Psoas muscle (tissue), 8 donors: ENCODE measurements around the gene VWF. TPM values are rescaled to one million over a fixed set of nuclear protein-coding genes. Genes with fewer than 3 reads are reported as not detected.

Experiments used
- ATAC-seq, 4 donors: fragments of 200-7000 bp; cut with Tn5 transposase; one replicate each; pipeline ENCODE4 v1.9.1; 2020; ENCODE audit warnings: moderate library complexity in 3 of 4, mild to moderate bottlenecking in 2 of 4
- DNase-seq, 2 donors: peaks; one replicate each; pipeline ENCODE4 v3.0.0-alpha.2; 2020
- H3K27ac ChIP-seq: fragments of 200-600 bp; one replicate; pipeline ENCODE4 v1.8.0; 2022
- H3K27me3 ChIP-seq, 3 donors: fragments of 200-600 bp in 1 of 3; one replicate each; pipeline versions ENCODE4 v1.6.1 to v1.8.0; 2013 to 2022; ENCODE audit warnings: low read length in 2 of 3, mild to moderate bottlenecking in 2 of 3, moderate library complexity in 1 of 3; ENCODE audit not compliant: insufficient read depth in 3 of 3
- H3K36me3 ChIP-seq, 2 donors: fragments of 200-600 bp in 1 of 2; one replicate each; pipeline versions ENCODE4 v1.6.1 to v1.8.0; 2013 to 2022; ENCODE audit warnings: low read depth in 1 of 2, mild to moderate bottlenecking in 1 of 2, moderate library complexity in 1 of 2; ENCODE audit not compliant: insufficient read depth in 1 of 2
- H3K4me1 ChIP-seq: fragments of 200-600 bp; one replicate; pipeline ENCODE4 v1.8.0; 2022
- H3K4me3 ChIP-seq: fragments of 200-600 bp; one replicate; pipeline ENCODE4 v1.8.0; 2022; ENCODE audit warnings: mild to moderate bottlenecking
- H3K9me3 ChIP-seq: fragments of 200-600 bp; one replicate; pipeline ENCODE4 v1.8.0; 2022
- WGBS, 3 donors: extraction: QIAGEN DNeasy Blood & Tissue Kit; methylation state at CpG; one replicate each; pipeline versions ENCODE4 v1.1.6 to v1.1.7; 2013; 5-methylcytosine and 5-hydroxymethylcytosine counted together
- intact Hi-C, 2 donors: fragments of 100-400 bp; cut with DNase I; formaldehyde crosslinking; loops; one replicate each; pipeline versions ENCODE4 v1.11.0 to v1.14.2; 2022
- polyA plus RNA-seq, 3 donors: library from polyadenylated mRNA; stranded (reverse); fragments of 200-250 nt; gene quantifications; one replicate each; pipeline ENCODE4 v1.2.3, GENCODE V29; 2013
- total RNA-seq, 4 donors: library from RNA; stranded (reverse); fragmentation: NEBNext Ultra II Directional in 2 of 4; extraction: Animal tissue kit (Norgen Biotek cat#: 25700) in 2 of 4; gene quantifications; one replicate each; pipeline versions ENCODE4 v1.2.1 to v1.2.4, GENCODE V29; 2021 to 2023
- TF ChIP-seq, protein P1 (sequence below): fragments of 200-600 bp; IDR thresholded peaks from one replicate; pipeline ENCODE4 v1.8.0; 2022; ENCODE audit warnings: antibody characterized with exemption
- donor health status: healthy with polysubstance abuse.
- donor health status: DM: no; HTN: no; CAD: no; lungs with moderate emphysema.
- donor health status: Bipolar disorder and iron deficiency.
- donor health status: healthy.
- donor health status: DM: yes; HTN: yes; CAD: no.
- donor health status: DM: no; HTN: no; CAD: no.
- donor health status: DM: no; HTN: no; CAD: no.
- donor health status: DM: yes; HTN: yes; CAD: no.

Gene VWF
- total and polyA plus RNA-seq, 7 donors, result 49.6 to 206 (median 122) TPM

DNA sequence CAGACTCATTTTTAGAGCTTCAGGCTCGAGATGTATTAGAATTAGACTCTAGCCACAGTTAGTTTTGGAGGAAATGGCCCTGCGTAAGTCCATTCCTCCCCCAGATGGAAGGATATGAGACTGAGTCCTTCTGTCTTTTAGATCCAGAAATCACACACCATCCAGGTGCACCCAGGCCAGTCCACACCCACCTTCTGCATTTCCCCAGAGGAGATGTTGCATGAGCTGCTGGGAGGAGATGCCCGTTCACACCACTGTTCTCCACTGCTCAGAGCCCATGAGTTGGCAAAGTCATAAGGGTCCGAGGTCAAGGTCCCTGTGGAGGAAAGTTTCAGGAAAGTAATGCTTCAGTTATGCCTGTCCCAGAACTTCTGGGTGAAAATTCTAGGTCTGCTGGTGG, 29.2 kb downstream of the VWF start:
- H3K36me3 ChIP-seq, result peaks cover 0 to 4% of the 10 kb centered on the region in 2 donors
- intact Hi-C loops, result no loop called here
- peaks cover 0 to 8% (median 0%) of the 10 kb centered on the region in 3 donors for H3K27me3 ChIP-seq
- H3K4me3 ChIP-seq, result no peak overlapping the region
- no peak for ATAC-seq
- H3K4me1 ChIP-seq, result peaks cover 8% of the 10 kb centered on the region
- no peak for DNase-seq
- WGBS, 3 donors, result 78 to 84% (median 83%) methylated on average over 4 of the region's 4 CpGs
- TF ChIP-seq, protein P1, sequence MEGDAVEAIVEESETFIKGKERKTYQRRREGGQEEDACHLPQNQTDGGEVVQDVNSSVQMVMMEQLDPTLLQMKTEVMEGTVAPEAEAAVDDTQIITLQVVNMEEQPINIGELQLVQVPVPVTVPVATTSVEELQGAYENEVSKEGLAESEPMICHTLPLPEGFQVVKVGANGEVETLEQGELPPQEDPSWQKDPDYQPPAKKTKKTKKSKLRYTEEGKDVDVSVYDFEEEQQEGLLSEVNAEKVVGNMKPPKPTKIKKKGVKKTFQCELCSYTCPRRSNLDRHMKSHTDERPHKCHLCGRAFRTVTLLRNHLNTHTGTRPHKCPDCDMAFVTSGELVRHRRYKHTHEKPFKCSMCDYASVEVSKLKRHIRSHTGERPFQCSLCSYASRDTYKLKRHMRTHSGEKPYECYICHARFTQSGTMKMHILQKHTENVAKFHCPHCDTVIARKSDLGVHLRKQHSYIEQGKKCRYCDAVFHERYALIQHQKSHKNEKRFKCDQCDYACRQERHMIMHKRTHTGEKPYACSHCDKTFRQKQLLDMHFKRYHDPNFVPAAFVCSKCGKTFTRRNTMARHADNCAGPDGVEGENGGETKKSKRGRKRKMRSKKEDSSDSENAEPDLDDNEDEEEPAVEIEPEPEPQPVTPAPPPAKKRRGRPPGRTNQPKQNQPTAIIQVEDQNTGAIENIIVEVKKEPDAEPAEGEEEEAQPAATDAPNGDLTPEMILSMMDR, result no peak
- H3K27ac ChIP-seq, result no peak overlapping the region
- no peaks in the 10 kb centered on the region for H3K9me3 ChIP-seq

DNA sequence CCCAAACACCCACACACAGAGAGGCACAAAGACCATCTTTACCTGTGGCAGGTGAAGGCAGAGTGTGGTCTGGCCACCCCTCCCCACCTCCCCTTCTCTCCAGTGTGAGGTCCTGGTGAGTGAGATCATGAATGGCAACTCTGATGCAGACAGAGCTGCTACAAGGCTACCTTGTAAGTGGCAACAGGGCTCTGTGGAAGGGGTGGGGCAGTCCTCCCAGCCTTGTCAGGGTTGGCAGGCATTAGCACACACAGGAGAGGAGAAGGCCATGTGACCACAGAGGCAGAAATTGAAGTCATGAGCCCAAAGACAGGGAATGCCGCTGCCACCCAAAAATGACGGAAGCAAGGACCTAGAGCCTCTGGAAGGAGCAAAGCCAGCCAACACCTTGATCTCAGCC, 30.7 kb downstream of the VWF start:
- Histone ChIP-seq H3K36me3 (peaks cover 0 to 4% of the 10 kb centered on the region in 2 donors), H3K4me1 (peaks cover 8% of the 10 kb centered on the region), H3K4me3 (no peak overlapping the region), H3K27ac (no peak overlapping the region), H3K9me3 (no peaks in the 10 kb centered on the region), H3K27me3 (peaks cover 0 to 8% (median 0%) of the 10 kb centered on the region in 3 donors)
- intact Hi-C loops, result no loop called here
- WGBS, 3 donors, result 87 to 91% (median 91%) methylated on average over 2 of the region's 2 CpGs
- DNase-seq (no peak), ATAC-seq (no peak)
- TF ChIP-seq, protein P1, result no peak

DNA sequence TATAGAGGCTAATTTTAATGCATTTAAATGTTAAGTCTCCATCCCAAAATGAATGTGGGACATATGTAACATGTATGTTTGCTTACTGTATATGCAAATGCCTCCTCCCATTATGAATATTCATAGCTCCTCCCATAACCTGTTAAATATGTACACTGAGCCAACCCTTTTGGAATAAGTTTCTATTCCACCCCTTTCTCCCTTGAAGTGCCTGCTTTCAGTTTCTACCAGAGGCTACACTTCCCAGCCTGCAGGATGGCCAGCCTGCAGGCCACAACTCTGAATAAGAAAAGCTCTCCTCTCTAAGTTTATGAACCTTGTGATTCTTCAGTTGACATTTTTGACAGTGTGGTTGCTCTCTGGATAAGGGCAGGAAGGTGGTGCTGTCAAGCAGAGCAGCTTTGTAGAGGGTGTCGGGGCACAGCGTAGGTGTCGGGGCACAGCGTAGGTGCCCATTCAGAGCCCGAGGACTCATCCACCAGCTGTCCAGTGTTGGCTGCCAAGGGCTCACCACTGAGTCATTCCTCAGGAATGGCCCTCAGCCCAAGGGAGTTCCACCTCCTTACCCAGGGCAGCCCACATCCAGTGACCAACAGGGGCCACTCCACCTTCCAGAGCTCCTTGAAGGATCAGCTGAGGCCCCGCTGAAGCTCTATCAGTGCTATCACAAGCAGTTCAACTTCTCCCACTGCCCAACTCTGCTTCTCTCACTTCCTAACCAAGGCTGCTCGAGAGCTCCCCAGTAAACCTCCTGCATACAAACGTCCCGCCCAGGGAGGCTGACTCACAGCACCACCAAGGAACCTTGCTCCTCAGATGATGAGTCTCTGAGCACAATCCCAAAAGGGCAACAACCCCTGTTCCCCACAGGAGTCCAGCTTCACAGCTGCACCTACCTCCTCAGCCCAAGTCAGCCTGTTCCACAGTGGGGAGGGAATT, 31.4 kb downstream of the VWF start:
- Histone ChIP-seq H3K27me3 (peaks cover 0 to 8% (median 0%) of the 10 kb centered on the region in 3 donors), H3K9me3 (no peaks in the 10 kb centered on the region), H3K4me1 (peaks cover 8% of the 10 kb centered on the region), H3K36me3 (peaks cover 0 to 4% of the 10 kb centered on the region in 2 donors), H3K27ac (no peak overlapping the region), H3K4me3 (no peak overlapping the region)
- TF ChIP-seq, protein P1, result no peak
- ATAC-seq (peak; percentile 83 to 92 (median 90)), DNase-seq (peak; percentile 59 to 69)
- intact Hi-C loops, result no loop called here
- WGBS, 3 donors, result 26 to 46% (median 30%) methylated on average over 9 of the region's 9 CpGs

DNA sequence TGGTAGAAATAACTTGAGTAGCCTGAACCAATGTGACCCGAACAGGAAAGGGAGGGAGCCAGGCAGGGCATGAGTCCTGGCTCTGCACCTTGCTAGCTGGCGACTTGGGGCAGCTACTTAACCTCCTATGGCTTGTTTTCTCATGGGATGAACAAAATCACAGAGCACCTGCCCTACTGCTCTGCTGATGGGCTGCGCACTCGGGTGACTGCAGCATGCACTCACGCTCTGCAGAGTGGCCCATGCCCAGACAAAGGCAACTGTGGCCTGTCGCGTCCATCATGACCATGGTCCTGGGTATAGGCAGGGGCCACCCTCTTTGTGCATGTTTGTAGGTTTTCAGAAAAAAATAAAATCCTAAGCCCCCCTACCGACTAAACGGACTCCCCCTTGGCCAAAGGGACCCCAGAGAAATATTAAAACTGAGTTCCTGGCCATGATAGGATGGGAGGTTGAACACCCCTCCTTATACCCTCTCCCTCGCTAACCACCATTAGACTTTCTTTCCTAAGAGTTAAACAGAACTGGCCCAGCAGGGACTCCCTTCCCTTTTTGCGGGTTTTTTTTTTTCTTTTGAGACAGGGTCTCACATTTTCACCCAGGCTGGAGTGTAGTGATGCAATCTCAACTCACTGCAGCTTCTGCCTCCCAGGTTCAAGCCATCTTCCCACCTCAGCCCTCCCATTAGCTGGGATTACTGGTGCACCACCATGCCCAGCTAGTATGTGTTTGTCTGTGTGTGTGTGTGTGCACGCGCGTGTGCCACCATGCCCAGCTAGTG, 32.5 kb downstream of the VWF start:
- intact Hi-C loops, result no loop called here

More for the DNA sequence above, 32.5 kb downstream of the VWF start:
- Histone ChIP-seq H3K4me3 (no peak overlapping the region), H3K27ac (no peak overlapping the region), H3K27me3 (peaks cover 0 to 8% (median 0%) of the 10 kb centered on the region in 3 donors), H3K36me3 (peaks cover 0 to 4% of the 10 kb centered on the region in 2 donors), H3K4me1 (peaks cover 8% of the 10 kb centered on the region), H3K9me3 (no peaks in the 10 kb centered on the region)
- 85 to 91% (median 91%) methylated on average over 14 of the region's 14 CpGs for WGBS, 3 donors
- no peak for ATAC-seq
- TF ChIP-seq, protein P1, result no peak
- DNase-seq, result no peak
